Testis (tissue), 3 donors: ENCODE results near the gene RRM1. TPM values are rescaled to one million over a fixed set of nuclear protein-coding genes. Genes with fewer than 3 reads are reported as not detected.
A peak's percentile ranks its signal among the peaks of the same experiment; 100 is the strongest.

Source experiments
- DNase-seq: peaks from one replicate; pipeline ENCODE4 v3.0.0-alpha.2; 2019
- H3K27ac ChIP-seq, 2 donors: fragments of 200-600 bp; sonication (generic); one replicate each; pipeline ENCODE4 v1.5.1; 2019
- H3K27me3 ChIP-seq: fragments of 200-600 bp; sonication (generic); one replicate; pipeline ENCODE4 v1.5.1; 2019
- H3K36me3 ChIP-seq: fragments of 200-600 bp; sonication (generic); one replicate; pipeline ENCODE4 v1.5.1; 2017; ENCODE audit warnings: low read depth; ENCODE audit errors: missing control alignments
- H3K4me1 ChIP-seq: fragments of 200-600 bp; sonication (generic); one replicate; pipeline ENCODE4 v1.5.1; 2019
- H3K4me3 ChIP-seq, 2 donors: fragments of 200-600 bp; sonication (generic); one replicate each; pipeline ENCODE4 v1.5.1; 2017 to 2019
- H3K9me3 ChIP-seq: fragments of 200-600 bp; sonication (generic); one replicate; pipeline ENCODE4 v1.5.1; 2017
- POLR2A ChIP-seq: fragments of 450-650 bp; IDR thresholded peaks from one replicate; pipeline ENCODE4 v1.6.1; 2017; ENCODE audit warnings: antibody characterized with exemption, mild to moderate bottlenecking, moderate library complexity
- WGBS, 2 donors: methylation state at CpG; one replicate each; pipeline ENCODE4 v1.1.5; 2018; 5-methylcytosine and 5-hydroxymethylcytosine counted together
- intact Hi-C: fragments of 100-400 bp; cut with DNase I; formaldehyde crosslinking; loops from one replicate; pipeline ENCODE4 v1.15.1; 2023; ENCODE audit warnings: low total_unique reads
- polyA plus RNA-seq: library from polyadenylated mRNA; stranded (reverse); fragments of 350-450 nt; fragmentation: Illumina TruSeq; extraction: RNeasy Lipid Tissue Mini Kit (QIAGEN cat#74804); gene quantifications from one replicate; pipeline ENCODE4 v1.2.3, GENCODE V29; 2014; ENCODE audit warnings: low read depth, low replicate concordance; ENCODE audit not compliant: insufficient read depth
- total RNA-seq, 2 donors: library from RNA; depleted of rRNA; stranded (reverse); fragments of >200 nt; gene quantifications; one replicate each; pipeline ENCODE4 v1.2.3, GENCODE V29; 2016
- TF ChIP-seq, protein P1 (sequence below), 3 experiments: fragments of 450-650 bp in 2 of 3; fragments of 200-600 bp in 1 of 3; sonication (generic) in 1 of 3; IDR thresholded peaks; one replicate each; pipeline ENCODE4 v1.5.1; 2016 to 2019; ENCODE audit warnings: antibody characterized with exemption in 3 of 3, mild to moderate bottlenecking in 2 of 3, moderate library complexity in 1 of 3

RRM1 gene
- total and polyA plus RNA-seq, 3 donors from 2014 or later = 31.4 to 48.3 (median 45.9) TPM

- Histone ChIP-seq H3K4me1 (peaks cover 3% of the 10 kb centered on the region), H3K27ac (no peak overlapping the region), H3K27me3 (no peaks in the 10 kb centered on the region), H3K4me3 (no peak overlapping the region), H3K36me3 (no peaks in the 10 kb centered on the region), H3K9me3 (no peaks in the 10 kb centered on the region)
- no peak for DNase-seq
- 91 to 93% methylated on average over 2 of the region's 2 CpGs for WGBS, 2 donors
- intact Hi-C loops = no loop called here
- no peak for TF ChIP-seq POLR2A
- TF ChIP-seq, protein P1, sequence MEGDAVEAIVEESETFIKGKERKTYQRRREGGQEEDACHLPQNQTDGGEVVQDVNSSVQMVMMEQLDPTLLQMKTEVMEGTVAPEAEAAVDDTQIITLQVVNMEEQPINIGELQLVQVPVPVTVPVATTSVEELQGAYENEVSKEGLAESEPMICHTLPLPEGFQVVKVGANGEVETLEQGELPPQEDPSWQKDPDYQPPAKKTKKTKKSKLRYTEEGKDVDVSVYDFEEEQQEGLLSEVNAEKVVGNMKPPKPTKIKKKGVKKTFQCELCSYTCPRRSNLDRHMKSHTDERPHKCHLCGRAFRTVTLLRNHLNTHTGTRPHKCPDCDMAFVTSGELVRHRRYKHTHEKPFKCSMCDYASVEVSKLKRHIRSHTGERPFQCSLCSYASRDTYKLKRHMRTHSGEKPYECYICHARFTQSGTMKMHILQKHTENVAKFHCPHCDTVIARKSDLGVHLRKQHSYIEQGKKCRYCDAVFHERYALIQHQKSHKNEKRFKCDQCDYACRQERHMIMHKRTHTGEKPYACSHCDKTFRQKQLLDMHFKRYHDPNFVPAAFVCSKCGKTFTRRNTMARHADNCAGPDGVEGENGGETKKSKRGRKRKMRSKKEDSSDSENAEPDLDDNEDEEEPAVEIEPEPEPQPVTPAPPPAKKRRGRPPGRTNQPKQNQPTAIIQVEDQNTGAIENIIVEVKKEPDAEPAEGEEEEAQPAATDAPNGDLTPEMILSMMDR (IDR thresholded peaks at IDR 0.05) = no peak
Measured at GRCh38 chr11:4090258-4090657, 4.3 kb upstream of the RRM1 start.

- Histone ChIP-seq H3K36me3 (no peaks in the 10 kb centered on the region), H3K9me3 (no peaks in the 10 kb centered on the region), H3K4me1 (peaks cover 13% of the 10 kb centered on the region), H3K4me3 (no peak overlapping the region), H3K27ac (no peak overlapping the region), H3K27me3 (no peaks in the 10 kb centered on the region)
- TF ChIP-seq, protein P1 (IDR thresholded peaks at IDR 0.05) = no peak
- TF ChIP-seq POLR2A = no peak
- intact Hi-C loops = no loop called here
- DNase-seq = no peak
- WGBS, 2 donors = 24 to 35% methylated on average over 2 of the region's 2 CpGs
Measured at GRCh38 chr11:4092026-4092425, 2.6 kb upstream of the RRM1 start.

- WGBS, 2 donors = 49 to 51% methylated on average over 24 to 25 of the region's 25 CpGs
- intact Hi-C loops = no loop called here
- Histone ChIP-seq H3K36me3 (no peaks in the 10 kb centered on the region), H3K9me3 (no peaks in the 10 kb centered on the region), H3K4me3 (peak overlapping the region; percentile 79 to 81), H3K27me3 (no peaks in the 10 kb centered on the region), H3K4me1 (peaks cover 13% of the 10 kb centered on the region), H3K27ac (peak overlapping the region; percentile 91 to 96)
- no peak for TF ChIP-seq POLR2A
- DNase-seq = no peak
Measured at GRCh38 chr11:4093519-4094347, 866 bp upstream of the RRM1 start.

- no peaks in the 10 kb centered on the region for H3K36me3 ChIP-seq
- no peaks in the 10 kb centered on the region for H3K27me3 ChIP-seq
- H3K27ac ChIP-seq = peak overlapping the region; percentile 91 to 96
- peak overlapping the region; percentile 79 to 81 for H3K4me3 ChIP-seq
- TF ChIP-seq POLR2A = no peak
- TF ChIP-seq, protein P1 (IDR thresholded peaks at IDR 0.05) = no peak
- DNase-seq = no peak
- WGBS, 2 donors = 10 to 18% methylated on average over 10 of the region's 10 CpGs
- peaks cover 13% of the 10 kb centered on the region for H3K4me1 ChIP-seq
- intact Hi-C loops = no loop called here
- H3K9me3 ChIP-seq = no peaks in the 10 kb centered on the region
Measured at GRCh38 chr11:4095509-4096230, 1.1 kb downstream of the RRM1 start.

DNA sequence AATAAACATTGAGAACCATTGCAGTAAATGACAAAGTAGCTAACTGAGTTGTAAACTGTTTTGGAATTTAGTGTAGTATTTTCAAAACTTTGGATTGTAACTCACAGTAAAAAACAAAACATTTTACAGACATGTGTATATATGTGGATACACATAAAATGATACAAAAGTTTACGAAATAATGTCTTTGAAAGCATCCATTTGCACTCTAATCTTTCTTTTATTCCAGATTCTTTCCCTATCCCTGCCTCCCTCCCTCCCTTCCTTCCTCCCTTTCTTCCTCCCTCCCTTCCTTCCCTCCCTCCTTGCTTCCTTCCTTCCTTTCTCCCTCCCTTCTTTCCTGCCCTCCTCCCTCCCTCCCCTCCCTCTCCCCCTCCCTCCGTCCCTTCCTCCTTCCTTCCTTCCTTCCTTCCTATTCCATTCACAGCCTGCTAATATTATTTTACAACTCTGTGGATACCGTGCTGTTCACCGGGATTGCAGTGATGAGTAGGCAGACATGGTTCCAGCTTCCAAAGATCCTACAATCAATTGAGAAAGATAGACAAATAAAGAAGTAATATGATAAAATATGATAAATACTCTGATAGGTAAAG, 3.5 kb downstream of the RRM1 start:
- TF ChIP-seq, protein P1 (IDR thresholded peaks at IDR 0.05) = no peak
- TF ChIP-seq POLR2A = no peak
- Histone ChIP-seq H3K4me1 (peaks cover 13% of the 10 kb centered on the region), H3K4me3 (no peak overlapping the region), H3K27ac (no peak overlapping the region), H3K9me3 (no peaks in the 10 kb centered on the region), H3K27me3 (no peaks in the 10 kb centered on the region), H3K36me3 (no peaks in the 10 kb centered on the region)
- WGBS, 2 donors = 81 to 85% methylated on average over 4 of the region's 4 CpGs
- intact Hi-C loops = no loop called here
- no peak for DNase-seq
